Prostate gland (tissue), 2 donors: ENCODE measurements around the gene UCN. TPM values are rescaled to one million over a fixed set of nuclear protein-coding genes. Genes with fewer than 3 reads are reported as not detected.

Experiments used
- DNase-seq: peaks from one replicate; pipeline ENCODE4 v3.0.0-alpha.2; 2019; ENCODE audit warnings: low spot score
- H3K27ac ChIP-seq, 2 donors: fragments of 200-600 bp; sonication (generic); 2 replicates each; pipeline ENCODE4 v1.5.1; 2017 to 2019
- H3K27me3 ChIP-seq: fragments of 200-600 bp; sonication (generic); replicated peaks from 2 replicates; pipeline ENCODE4 v1.5.1; 2019; ENCODE audit not compliant: insufficient read depth
- H3K36me3 ChIP-seq, 2 donors: fragments of 200-600 bp; sonication (generic); 1 replicate in 1 of 2; 2 replicates in 1 of 2; pipeline versions ENCODE4 v1.5.1 to v1.8.1; 2017 to 2019
- H3K4me1 ChIP-seq: fragments of 200-600 bp; sonication (generic); replicated peaks from 2 replicates; pipeline ENCODE4 v1.5.1; 2019
- H3K4me3 ChIP-seq, 2 donors: fragments of 200-600 bp; sonication (generic); 2 replicates each; pipeline ENCODE4 v1.5.1; 2017 to 2019
- H3K9me3 ChIP-seq: fragments of 200-600 bp; sonication (generic); 2 replicates; pipeline ENCODE4 v1.5.1; 2017
- POLR2A ChIP-seq: fragments of 450-650 bp; IDR thresholded peaks from one replicate; pipeline ENCODE4 v1.6.1; 2016; ENCODE audit warnings: antibody characterized with exemption, mild to moderate bottlenecking
- POLR2AphosphoS5 ChIP-seq: sonication (generic); formaldehyde crosslinking; IDR thresholded peaks from one replicate; pipeline ENCODE4 v1.6.1; 2017; ENCODE audit warnings: antibody characterized with exemption
- WGBS: methylation state at CpG from one replicate; pipeline ENCODE4 v1.1.5; 2018; 5-methylcytosine and 5-hydroxymethylcytosine counted together
- intact Hi-C: fragments of 100-400 bp; cut with DNase I; formaldehyde crosslinking; loops from one replicate; pipeline ENCODE4 v1.14.2; 2022
- total RNA-seq, 2 donors: library from RNA; depleted of rRNA; stranded (reverse); fragments of >200 nt; gene quantifications; one replicate each; pipeline ENCODE4 v1.1.0, GENCODE V29; 2016
- TF ChIP-seq, protein P1 (sequence below), 4 experiments: fragments of 200-600 bp in 2 of 4; fragments of 450-650 bp in 2 of 4; sonication (generic) in 2 of 4; IDR thresholded peaks; 1 replicate in 3 of 4; 2 replicates in 1 of 4; pipeline ENCODE4 v1.5.1; 2016 to 2019; ENCODE audit warnings: antibody characterized with exemption in 4 of 4, mild to moderate bottlenecking in 2 of 4, moderate library complexity in 2 of 4

Gene UCN
- total RNA-seq, 2 donors from 2014 or later: 4.2 to 11.2 TPM

DNA sequence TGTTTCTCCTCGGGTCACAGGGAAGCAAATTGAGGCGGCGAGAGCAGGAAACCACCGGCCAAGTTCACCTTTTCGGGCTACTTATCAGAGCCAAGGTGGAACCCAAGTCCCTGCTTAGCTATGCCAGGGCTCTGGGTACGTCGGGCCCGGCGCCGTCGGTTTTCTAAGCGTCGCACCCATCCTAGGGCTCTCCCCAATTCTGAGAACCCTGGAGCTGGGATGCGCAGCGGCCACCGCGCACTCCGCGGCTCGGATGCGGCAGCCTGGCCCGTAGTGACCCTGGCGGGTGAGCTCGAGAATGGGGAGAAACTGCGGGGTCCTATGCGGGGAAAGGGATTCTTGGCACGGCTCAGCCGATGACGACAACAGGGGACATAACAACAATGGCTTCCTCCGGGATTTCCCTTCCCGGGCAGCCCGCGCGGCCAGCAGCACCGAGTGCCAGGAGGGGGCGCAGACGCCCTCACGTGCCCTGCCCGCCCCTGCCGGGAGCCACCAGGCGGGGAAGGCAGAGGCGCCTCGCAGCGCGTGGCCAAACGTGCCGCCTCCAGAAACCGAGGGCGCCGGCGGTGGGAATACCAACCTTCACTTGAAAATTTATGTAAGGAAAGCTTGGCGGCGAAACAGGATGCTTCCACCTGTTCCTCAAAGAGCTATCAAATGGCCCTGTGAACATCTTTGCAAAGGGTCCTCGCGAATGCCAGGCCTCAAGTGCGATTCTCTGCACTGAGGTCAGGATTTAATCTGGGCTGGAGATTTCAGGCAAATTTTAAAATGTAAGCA lies 43.3 kb downstream of the UCN start:
- H3K27me3 ChIP-seq: peaks cover 10% of the 10 kb centered on the region
- peaks cover 7% of the 10 kb centered on the region for H3K4me1 ChIP-seq
- intact Hi-C loops: no loop called here
- H3K36me3 ChIP-seq: no peaks in the 10 kb centered on the region
- H3K27ac ChIP-seq: no peak overlapping the region
- 6% methylated on average over 34 of the region's 56 CpGs for WGBS
- DNase-seq: peak; percentile 53
- no peak for TF ChIP-seq POLR2A
- TF ChIP-seq POLR2AphosphoS5: peak; percentile 45
- TF ChIP-seq, protein P1, sequence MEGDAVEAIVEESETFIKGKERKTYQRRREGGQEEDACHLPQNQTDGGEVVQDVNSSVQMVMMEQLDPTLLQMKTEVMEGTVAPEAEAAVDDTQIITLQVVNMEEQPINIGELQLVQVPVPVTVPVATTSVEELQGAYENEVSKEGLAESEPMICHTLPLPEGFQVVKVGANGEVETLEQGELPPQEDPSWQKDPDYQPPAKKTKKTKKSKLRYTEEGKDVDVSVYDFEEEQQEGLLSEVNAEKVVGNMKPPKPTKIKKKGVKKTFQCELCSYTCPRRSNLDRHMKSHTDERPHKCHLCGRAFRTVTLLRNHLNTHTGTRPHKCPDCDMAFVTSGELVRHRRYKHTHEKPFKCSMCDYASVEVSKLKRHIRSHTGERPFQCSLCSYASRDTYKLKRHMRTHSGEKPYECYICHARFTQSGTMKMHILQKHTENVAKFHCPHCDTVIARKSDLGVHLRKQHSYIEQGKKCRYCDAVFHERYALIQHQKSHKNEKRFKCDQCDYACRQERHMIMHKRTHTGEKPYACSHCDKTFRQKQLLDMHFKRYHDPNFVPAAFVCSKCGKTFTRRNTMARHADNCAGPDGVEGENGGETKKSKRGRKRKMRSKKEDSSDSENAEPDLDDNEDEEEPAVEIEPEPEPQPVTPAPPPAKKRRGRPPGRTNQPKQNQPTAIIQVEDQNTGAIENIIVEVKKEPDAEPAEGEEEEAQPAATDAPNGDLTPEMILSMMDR (IDR thresholded peaks at IDR 0.05): peak in 3 of 4 experiments; percentile 27 to 59 (median 47)
- H3K9me3 ChIP-seq: no peaks in the 10 kb centered on the region
- H3K4me3 ChIP-seq: peak overlapping the region in 1 of 2 donors; percentile 6

DNA sequence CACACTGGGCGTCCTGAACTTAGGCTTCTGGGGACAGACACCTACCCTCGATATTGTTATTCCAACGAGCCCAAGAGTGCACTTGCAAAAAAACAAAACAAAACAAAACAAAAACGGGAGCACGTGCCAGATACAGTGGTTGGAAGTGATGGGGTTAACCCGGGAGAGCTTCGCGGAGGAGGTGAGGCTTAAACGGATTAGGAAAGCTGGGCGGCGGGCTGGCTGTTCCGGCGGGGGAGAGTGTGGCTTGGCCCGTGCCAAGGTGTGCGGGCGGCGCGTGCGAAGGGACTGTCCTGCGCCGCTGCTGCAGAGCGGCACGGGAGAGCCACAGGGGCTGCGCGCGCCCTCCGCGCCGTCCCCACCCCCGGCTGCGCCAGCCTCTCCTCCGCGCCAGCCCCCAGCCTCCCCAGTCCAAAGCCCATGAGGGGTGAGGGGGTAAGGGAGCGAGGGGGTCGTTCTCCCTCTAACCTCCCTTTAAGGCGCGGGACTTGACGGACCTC lies 43.9 kb downstream of the UCN start:
- TF ChIP-seq, protein P1 (IDR thresholded peaks at IDR 0.05): no peak
- no peak for TF ChIP-seq POLR2AphosphoS5
- TF ChIP-seq POLR2A: no peak
- 1% methylated on average over 36 of the region's 38 CpGs for WGBS
- DNase-seq: no peak
- Histone ChIP-seq H3K27me3 (peaks cover 10% of the 10 kb centered on the region), H3K4me1 (peaks cover 7% of the 10 kb centered on the region), H3K4me3 (peak overlapping the region in 1 of 2 donors; percentile 3), H3K27ac (no peak overlapping the region), H3K36me3 (no peaks in the 10 kb centered on the region), H3K9me3 (no peaks in the 10 kb centered on the region)
- intact Hi-C loops: no loop called here

DNA sequence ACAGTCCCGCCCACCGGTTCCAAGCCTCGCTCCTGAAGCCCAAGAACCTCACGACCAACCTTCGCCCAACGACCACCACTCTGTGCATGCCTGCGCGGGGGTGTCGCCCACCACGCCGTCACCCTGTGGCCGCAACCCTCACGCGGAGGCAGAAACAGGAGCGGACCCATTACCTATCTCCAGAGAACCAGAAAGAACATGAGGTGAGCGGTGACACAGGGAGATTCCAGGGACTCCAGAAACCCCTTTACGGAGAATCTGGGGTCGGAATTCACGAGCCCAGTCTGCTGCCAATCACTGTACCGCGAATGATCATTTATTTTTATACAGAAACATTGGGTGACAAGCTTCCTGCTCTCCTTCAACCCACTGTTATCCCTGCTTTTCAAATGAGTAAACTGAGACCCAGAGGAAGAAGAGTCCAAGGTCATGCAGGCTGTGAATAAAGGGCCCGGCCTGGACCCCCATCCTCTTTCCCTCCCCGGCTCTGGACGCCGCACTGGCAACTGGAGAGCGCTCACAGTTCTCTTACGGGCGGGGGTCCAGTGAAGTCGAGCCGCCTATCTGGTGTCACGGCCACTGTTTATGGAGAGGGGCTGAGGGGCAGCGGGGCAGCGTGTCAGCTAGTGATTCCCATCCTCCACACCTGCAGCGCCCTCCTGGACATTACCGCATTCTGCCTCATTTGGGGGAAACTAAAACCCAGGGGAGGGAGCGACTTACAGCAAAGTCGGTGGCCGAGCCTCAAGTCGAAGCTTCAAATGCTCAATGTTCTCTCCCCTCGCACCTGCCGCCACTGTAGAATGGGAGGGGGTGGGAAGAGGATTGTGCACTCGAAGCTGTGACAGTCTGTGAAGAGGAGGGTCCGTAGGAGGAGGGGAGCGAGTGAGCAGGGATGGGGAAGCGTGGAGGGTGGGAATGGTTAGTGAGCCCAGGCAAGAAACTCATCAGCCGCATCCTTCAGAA lies 44.7 kb downstream of the UCN start:
- 2% methylated on average over 46 of the region's 46 CpGs for WGBS
- no peaks in the 10 kb centered on the region for H3K36me3 ChIP-seq

DNA sequence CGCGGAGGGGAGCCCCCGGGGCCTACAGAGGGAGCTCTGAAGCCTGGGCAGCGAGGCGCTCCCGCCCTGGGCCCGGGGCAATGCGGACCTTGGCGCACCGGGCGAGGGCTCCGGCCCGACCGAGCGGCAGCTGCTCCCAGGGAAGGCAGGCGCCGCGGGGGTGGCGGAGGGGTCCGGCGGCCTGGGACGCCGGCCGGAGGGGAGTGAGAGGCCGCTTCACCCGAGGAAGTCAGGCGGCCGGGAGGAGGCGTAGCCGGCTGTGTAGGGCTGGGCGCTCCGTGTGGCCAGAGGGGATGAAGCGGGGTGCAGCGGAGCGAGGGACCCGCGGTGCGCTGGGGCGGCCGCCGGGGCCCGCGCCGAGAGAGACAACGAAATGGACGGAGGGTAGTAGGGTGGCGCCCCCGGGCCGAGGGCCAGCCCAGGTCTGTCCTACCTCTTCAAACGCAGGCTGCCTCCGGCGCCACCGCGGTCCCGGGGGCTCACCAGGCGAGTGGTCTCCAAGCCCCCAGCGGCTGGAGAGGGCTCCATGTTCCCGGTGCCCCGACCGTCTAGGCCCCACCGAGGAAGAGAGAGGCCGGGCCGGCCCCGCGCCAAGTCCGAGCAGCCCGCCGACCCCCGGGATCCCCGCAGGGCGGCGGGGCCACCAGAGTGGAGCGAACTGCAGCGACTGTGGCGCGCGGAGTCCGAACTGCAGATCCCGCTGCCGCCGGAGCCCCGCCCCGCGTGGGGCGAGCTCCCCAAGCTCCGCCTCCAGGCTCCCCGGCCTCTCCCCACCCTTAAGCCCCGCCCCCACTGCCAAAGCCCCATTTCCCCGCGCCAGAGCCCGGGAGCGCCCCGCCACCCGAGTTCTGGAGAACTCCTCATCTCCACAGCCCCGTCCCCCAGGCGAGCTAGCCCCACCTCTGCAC lies 45.6 kb downstream of the UCN start, which contains the start of gene SLC30A3:
Gene SLC30A3 (minus strand): TSS at position 669 of the 908 bp plus-strand sequence. CDS start 141 bp downstream, at position 528.
- Histone ChIP-seq H3K4me3 (peak within 1 kb of the TSS; percentile 29 to 40), H3K27me3 (peaks cover 10% of the 10 kb centered on the region), H3K4me1 (peaks cover 7% of the 10 kb centered on the region), H3K27ac (no peak within 1 kb of the TSS), H3K9me3 (no peaks in the 10 kb centered on the region), H3K36me3 (no peaks in the 10 kb centered on the region)
- DNase-seq: peak; percentile 42
- TF ChIP-seq, protein P1 (IDR thresholded peaks at IDR 0.05): no peak
- TF ChIP-seq POLR2A: no peak
- no peak for TF ChIP-seq POLR2AphosphoS5
- 0% methylated on average over 5 of the region's 96 CpGs for WGBS
- intact Hi-C loops: no loop called here

More for the DNA sequence above, 44.7 kb downstream of the UCN start:
- Histone ChIP-seq H3K9me3 (no peaks in the 10 kb centered on the region), H3K27me3 (peaks cover 10% of the 10 kb centered on the region), H3K4me3 (peak overlapping the region; percentile 29 to 40), H3K4me1 (peaks cover 7% of the 10 kb centered on the region), H3K27ac (no peak overlapping the region)
- intact Hi-C loops: no loop called here
- TF ChIP-seq, protein P1 (IDR thresholded peaks at IDR 0.05): no peak
- TF ChIP-seq POLR2A (no peak), POLR2AphosphoS5 (no peak)
- no peak for DNase-seq
